HepG2 (cell line): ENCODE data around the gene SETD7.

Experiments used
- CEBPB ChIP-seq: IDR thresholded peaks from 2 replicates; pipeline ENCODE4 v1.6.1; 2011; ENCODE audit warnings: low read depth, low read length, improper control_type of control experiment, borderline replicate concordance
- FOXK2 ChIP-seq: fragments of 450-650 bp; IDR thresholded peaks from 2 replicates; pipeline ENCODE4 v1.6.1; 2016
- FOXM1 ChIP-seq: sonication (generic); formaldehyde crosslinking; IDR thresholded peaks from 2 replicates; pipeline ENCODE4 v1.5.0; 2020; ENCODE audit warnings: missing genetic modification reagents
- SIN3A ChIP-seq: IDR thresholded peaks from 2 replicates; pipeline ENCODE4 v1.6.1; 2011; ENCODE audit warnings: low read depth, mild to moderate bottlenecking, control low read depth, low read length, borderline replicate concordance
- SRF ChIP-seq: IDR thresholded peaks from 2 replicates; pipeline ENCODE4 v1.6.1; 2011; ENCODE audit warnings: mild to moderate bottlenecking, low read depth, low read length, moderate library complexity
- TBL1XR1 ChIP-seq: fragments of 150-350 bp; IDR thresholded peaks from 2 replicates; pipeline ENCODE4 v1.6.1; 2014; ENCODE audit warnings: borderline replicate concordance, low read length; ENCODE audit not compliant: partially characterized antibody
- ZBTB7A ChIP-seq: sonication (generic); formaldehyde crosslinking; IDR thresholded peaks from 2 replicates; pipeline ENCODE4 v1.8.0; 2022; ENCODE audit warnings: mild to moderate bottlenecking, missing genetic modification reagents
- ZEB1 ChIP-seq: IDR thresholded peaks from 2 replicates; pipeline ENCODE4 v1.6.1; 2012; ENCODE audit warnings: mild to moderate bottlenecking, low read depth, inconsistent platforms; ENCODE audit not compliant: insufficient replicate concordance
- ZNF589 ChIP-seq: sonication (generic); formaldehyde crosslinking; conservative IDR thresholded peaks from 2 replicates; pipeline ENCODE4 v1.8.0; 2022; ENCODE audit warnings: mild to moderate bottlenecking, moderate library complexity, missing genetic modification reagents
- TF ChIP-seq, protein P1 (sequence below): sonication (generic); formaldehyde crosslinking; IDR thresholded peaks from 2 replicates; pipeline ENCODE4 v1.5.0; 2020; ENCODE audit warnings: mild to moderate bottlenecking, missing genetic modification reagents, moderate library complexity
- TF ChIP-seq, protein P2 (sequence below): sonication (generic); formaldehyde crosslinking; conservative IDR thresholded peaks from 2 replicates; pipeline ENCODE4 v1.4.0; 2020; ENCODE audit warnings: mild to moderate bottlenecking, missing genetic modification reagents, moderate library complexity

DNA sequence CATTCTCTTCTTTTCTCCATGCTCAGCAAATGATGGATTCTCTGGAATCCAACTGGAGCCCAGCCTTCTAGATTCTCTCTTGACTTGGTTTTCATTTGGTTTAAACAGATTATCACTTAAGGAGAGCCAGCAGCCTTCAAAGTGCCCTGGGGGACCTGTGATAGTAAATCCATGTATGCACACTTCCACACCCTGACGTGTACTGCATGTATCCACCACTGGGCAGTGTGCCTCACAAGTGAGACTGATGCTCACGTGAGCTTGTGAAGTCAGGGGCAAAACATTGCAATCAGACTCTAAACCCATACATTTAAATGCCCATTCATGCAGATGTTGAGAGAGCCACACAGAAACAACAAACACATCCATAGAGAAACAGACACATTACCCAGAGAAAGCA lies 28.0 kb upstream of the SETD7 start:
- TF ChIP-seq ZEB1 = no peak
- TF ChIP-seq, protein P1, sequence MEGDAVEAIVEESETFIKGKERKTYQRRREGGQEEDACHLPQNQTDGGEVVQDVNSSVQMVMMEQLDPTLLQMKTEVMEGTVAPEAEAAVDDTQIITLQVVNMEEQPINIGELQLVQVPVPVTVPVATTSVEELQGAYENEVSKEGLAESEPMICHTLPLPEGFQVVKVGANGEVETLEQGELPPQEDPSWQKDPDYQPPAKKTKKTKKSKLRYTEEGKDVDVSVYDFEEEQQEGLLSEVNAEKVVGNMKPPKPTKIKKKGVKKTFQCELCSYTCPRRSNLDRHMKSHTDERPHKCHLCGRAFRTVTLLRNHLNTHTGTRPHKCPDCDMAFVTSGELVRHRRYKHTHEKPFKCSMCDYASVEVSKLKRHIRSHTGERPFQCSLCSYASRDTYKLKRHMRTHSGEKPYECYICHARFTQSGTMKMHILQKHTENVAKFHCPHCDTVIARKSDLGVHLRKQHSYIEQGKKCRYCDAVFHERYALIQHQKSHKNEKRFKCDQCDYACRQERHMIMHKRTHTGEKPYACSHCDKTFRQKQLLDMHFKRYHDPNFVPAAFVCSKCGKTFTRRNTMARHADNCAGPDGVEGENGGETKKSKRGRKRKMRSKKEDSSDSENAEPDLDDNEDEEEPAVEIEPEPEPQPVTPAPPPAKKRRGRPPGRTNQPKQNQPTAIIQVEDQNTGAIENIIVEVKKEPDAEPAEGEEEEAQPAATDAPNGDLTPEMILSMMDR (CRISPR knock-in tag) = no peak
- TF ChIP-seq FOXK2 = no peak
- no peak for TF ChIP-seq ZNF589
- TF ChIP-seq FOXM1 (CRISPR knock-in tag) = no peak
- TF ChIP-seq SRF = no peak
- no peak for TF ChIP-seq SIN3A
- TF ChIP-seq, protein P2, sequence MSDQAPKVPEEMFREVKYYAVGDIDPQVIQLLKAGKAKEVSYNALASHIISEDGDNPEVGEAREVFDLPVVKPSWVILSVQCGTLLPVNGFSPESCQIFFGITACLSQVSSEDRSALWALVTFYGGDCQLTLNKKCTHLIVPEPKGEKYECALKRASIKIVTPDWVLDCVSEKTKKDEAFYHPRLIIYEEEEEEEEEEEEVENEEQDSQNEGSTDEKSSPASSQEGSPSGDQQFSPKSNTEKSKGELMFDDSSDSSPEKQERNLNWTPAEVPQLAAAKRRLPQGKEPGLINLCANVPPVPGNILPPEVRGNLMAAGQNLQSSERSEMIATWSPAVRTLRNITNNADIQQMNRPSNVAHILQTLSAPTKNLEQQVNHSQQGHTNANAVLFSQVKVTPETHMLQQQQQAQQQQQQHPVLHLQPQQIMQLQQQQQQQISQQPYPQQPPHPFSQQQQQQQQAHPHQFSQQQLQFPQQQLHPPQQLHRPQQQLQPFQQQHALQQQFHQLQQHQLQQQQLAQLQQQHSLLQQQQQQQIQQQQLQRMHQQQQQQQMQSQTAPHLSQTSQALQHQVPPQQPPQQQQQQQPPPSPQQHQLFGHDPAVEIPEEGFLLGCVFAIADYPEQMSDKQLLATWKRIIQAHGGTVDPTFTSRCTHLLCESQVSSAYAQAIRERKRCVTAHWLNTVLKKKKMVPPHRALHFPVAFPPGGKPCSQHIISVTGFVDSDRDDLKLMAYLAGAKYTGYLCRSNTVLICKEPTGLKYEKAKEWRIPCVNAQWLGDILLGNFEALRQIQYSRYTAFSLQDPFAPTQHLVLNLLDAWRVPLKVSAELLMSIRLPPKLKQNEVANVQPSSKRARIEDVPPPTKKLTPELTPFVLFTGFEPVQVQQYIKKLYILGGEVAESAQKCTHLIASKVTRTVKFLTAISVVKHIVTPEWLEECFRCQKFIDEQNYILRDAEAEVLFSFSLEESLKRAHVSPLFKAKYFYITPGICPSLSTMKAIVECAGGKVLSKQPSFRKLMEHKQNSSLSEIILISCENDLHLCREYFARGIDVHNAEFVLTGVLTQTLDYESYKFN (CRISPR knock-in tag) = no peak
- TF ChIP-seq CEBPB = no peak
- no peak for TF ChIP-seq TBL1XR1
- no peak for TF ChIP-seq ZBTB7A (CRISPR knock-in tag)
